ENCODE measurements around the gene IGDCC3.

IGDCC3 gene

GRCh38 chr15:65289261-65289854 is 88.4 kb downstream of the IGDCC3 start:
- DNase-seq (ENCODE audit: low read depth), result no peak

- DNase-seq (ENCODE audit: low read depth), result no peak
These were observed 90.3 kb downstream of the IGDCC3 start for GRCh38 chr15:65287520-65287855.

GRCh38 chr15:65286704-65287519 is 90.9 kb downstream of the IGDCC3 start, which contains the start of gene PARP16:
Gene PARP16, minus strand, starts transcription at chr15:65286883. Its CDS starts 457 bp downstream, at chr15:65286426.
- DNase-seq (ENCODE audit: low read depth), result no peak

GRCh38 chr15:65286069-65286703 is 91.6 kb downstream of the IGDCC3 start:
- DNase-seq (ENCODE audit: low read depth), result no peak

- no peak for DNase-seq (ENCODE audit: low read depth)
These were observed 92.3 kb downstream of the IGDCC3 start for GRCh38 chr15:65285291-65286068.

GRCh38 chr15:65278480-65278879 is 99.3 kb downstream of the IGDCC3 start:
- DNase-seq (ENCODE audit: low read depth), result no peak
